ENCODE data around the gene LTBP1. TPM values are rescaled to one million over a fixed set of nuclear protein-coding genes. Genes with fewer than 3 reads are reported as not detected.
A peak's percentile ranks its signal among the peaks of the same experiment; 100 is the strongest.

LTBP1 gene
- total and polyA plus RNA-seq, 4 donors = 107 to 573 (median 545) TPM

DNA sequence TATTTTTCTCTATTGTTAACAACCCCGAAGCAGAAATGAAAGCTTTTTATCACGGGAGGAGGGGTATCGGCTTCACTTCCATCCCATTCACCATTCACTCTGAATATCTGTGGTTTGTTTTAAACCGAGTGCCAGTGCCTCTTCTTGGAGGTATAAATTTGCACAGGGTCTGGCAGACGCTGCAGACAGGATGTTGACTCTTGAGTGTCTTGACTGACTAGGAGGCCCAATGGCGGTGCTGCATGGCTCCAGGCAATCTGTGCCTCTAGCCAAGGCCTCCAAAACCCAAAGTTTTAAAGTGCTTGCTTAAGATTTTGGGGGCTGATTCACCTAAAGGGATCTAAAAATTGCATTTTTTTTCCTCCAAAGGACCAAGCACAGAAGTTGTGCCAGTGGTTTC, 183.8 kb downstream of the LTBP1 start:
- intact Hi-C loops (cut with DNase I) = loop anchor here (2.0 to 10.0 kb wide), 5 partner anchors 20 to 234 kb away; no protein-coding TSS in a partner anchor
- H3K36me3 ChIP-seq (ENCODE audit: control insufficient read depth in 1 of 2, insufficient read depth in 2 of 2, low read length in 1 of 2) = no peaks in the 10 kb centered on the region
- no peaks in the 10 kb centered on the region for H3K9me3 ChIP-seq (ENCODE audit: control insufficient read depth, low read length)
- WGBS, 2 donors = 5 to 11% methylated on average over 6 of the region's 6 CpGs
- peaks cover 15 to 16% of the 10 kb centered on the region in 2 donors for H3K4me1 ChIP-seq (ENCODE audit: control insufficient read depth in 1 of 2, insufficient read depth in 2 of 2, low read length in 2 of 2)
- no peak for ATAC-seq (ENCODE audit: low FRiP score)
- H3K27me3 ChIP-seq (ENCODE audit: control insufficient read depth in 1 of 2, insufficient read depth in 2 of 2, low read length in 1 of 2) = no peaks in the 10 kb centered on the region
- H3K4me3 ChIP-seq (ENCODE audit: low read length in 2 of 2) = peak overlapping the region in 1 of 2 donors; percentile 36
- peak overlapping the region; percentile 16 to 46 for H3K27ac ChIP-seq (ENCODE audit: low read depth in 1 of 2, low read length in 2 of 2)
- DNase-seq = no peak

DNA sequence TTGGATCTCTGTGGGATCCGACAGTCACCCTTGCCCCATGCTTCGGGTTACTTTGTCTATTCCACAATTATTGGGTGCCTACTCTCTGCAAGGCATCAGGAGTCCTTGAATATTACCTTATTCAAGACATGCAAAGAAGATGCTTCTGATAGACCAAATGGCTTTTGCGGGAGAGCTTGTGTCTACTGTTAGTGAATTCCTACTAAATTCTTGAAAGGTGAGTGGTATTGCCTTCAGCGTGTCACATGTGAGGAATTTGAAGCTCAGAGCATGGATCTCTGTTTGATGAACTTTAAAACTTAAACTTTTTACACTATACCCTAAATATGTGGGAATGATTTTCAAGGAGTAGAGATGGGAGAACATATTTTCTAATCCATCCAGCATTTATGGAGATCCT, 184.4 kb downstream of the LTBP1 start:
- H3K36me3 ChIP-seq (ENCODE audit: control insufficient read depth in 1 of 2, insufficient read depth in 2 of 2, low read length in 1 of 2) = no peaks in the 10 kb centered on the region
- intact Hi-C loops (cut with DNase I) = loop anchor here (2.0 to 10.0 kb wide), 5 partner anchors 20 to 234 kb away; no protein-coding TSS in a partner anchor
- ATAC-seq (ENCODE audit: low FRiP score) = no peak
- H3K27me3 ChIP-seq (ENCODE audit: control insufficient read depth in 1 of 2, insufficient read depth in 2 of 2, low read length in 1 of 2) = no peaks in the 10 kb centered on the region
- no peaks in the 10 kb centered on the region for H3K9me3 ChIP-seq (ENCODE audit: control insufficient read depth, low read length)
- H3K27ac ChIP-seq (ENCODE audit: low read depth in 1 of 2, low read length in 2 of 2) = peak overlapping the region; percentile 16 to 46
- no peak for DNase-seq
- no peak overlapping the region for H3K4me3 ChIP-seq (ENCODE audit: low read length in 2 of 2)
- H3K4me1 ChIP-seq (ENCODE audit: control insufficient read depth in 1 of 2, insufficient read depth in 2 of 2, low read length in 2 of 2) = peaks cover 12 to 15% of the 10 kb centered on the region in 2 donors
- 70 to 79% methylated on average over 4 of the region's 4 CpGs for WGBS, 2 donors

DNA sequence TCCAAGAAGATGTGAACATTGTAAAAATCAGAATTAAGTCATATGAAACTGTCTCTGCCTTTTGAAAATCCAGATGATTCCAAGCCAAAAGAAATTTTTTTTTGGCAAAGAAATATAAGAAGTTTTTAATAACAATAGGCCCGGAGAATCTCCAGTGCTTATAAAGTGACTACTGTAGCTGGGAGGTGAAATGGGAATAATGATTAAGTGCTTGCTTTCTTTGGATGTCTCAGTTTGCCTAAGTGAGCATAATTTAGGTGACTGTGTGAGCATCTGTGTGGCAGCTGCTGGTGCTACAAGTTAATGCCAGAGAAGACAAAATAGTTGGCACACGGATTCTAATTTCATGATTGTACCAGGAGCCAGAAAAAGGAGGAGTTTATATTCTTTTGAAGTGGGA, 185.0 kb downstream of the LTBP1 start:
- no peak for ATAC-seq (ENCODE audit: low FRiP score)
- WGBS, 2 donors = 0 to 3% methylated on average over 2 of the region's 2 CpGs
- intact Hi-C loops (cut with DNase I) = loop anchor here (2.0 to 10.0 kb wide), 5 partner anchors 21 to 233 kb away; no protein-coding TSS in a partner anchor
- Histone ChIP-seq H3K36me3 (ENCODE audit: control insufficient read depth in 1 of 2, insufficient read depth in 2 of 2, low read length in 1 of 2) (no peaks in the 10 kb centered on the region), H3K4me1 (ENCODE audit: control insufficient read depth in 1 of 2, insufficient read depth in 2 of 2, low read length in 2 of 2) (peaks cover 12 to 15% of the 10 kb centered on the region in 2 donors), H3K4me3 (ENCODE audit: low read length in 2 of 2) (no peak overlapping the region), H3K27ac (ENCODE audit: low read depth in 1 of 2, low read length in 2 of 2) (peak overlapping the region; percentile 16 to 17), H3K27me3 (ENCODE audit: control insufficient read depth in 1 of 2, insufficient read depth in 2 of 2, low read length in 1 of 2) (no peaks in the 10 kb centered on the region), H3K9me3 (ENCODE audit: control insufficient read depth, low read length) (no peaks in the 10 kb centered on the region)
- no peak for DNase-seq

DNA sequence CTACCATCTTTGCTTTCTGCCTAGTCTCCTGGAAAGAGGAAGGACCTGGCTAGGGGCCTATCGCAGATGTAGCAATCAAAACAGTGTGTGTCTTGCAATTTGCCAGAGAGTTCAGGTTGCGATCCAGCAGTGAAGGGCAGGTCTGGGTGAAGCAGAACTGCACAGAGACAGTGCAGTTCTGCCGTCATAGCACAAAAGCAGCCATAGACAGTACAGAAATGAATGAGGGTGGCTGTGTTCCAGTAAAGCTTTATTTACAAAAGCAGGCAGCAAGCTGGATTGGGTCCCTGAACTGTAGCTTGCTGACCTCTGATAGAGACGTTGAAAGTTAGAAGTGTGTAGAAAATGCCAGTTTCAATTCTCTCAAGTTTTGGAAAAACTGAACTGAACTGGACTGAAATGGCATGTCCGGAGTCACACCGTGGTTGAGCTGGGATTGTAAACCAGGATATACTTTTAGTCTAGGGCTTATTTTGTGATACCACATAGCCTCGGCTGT, 186.8 kb downstream of the LTBP1 start:
- Histone ChIP-seq H3K4me1 (ENCODE audit: control insufficient read depth in 1 of 2, insufficient read depth in 2 of 2, low read length in 2 of 2) (peaks cover 15 to 19% of the 10 kb centered on the region in 2 donors), H3K27me3 (ENCODE audit: control insufficient read depth in 1 of 2, insufficient read depth in 2 of 2, low read length in 1 of 2) (no peaks in the 10 kb centered on the region), H3K27ac (ENCODE audit: low read depth in 1 of 2, low read length in 2 of 2) (peak overlapping the region; percentile 98 to 100), H3K36me3 (ENCODE audit: control insufficient read depth in 1 of 2, insufficient read depth in 2 of 2, low read length in 1 of 2) (no peaks in the 10 kb centered on the region), H3K4me3 (ENCODE audit: low read length in 2 of 2) (peak overlapping the region in 1 of 2 donors; percentile 97), H3K9me3 (ENCODE audit: control insufficient read depth, low read length) (no peaks in the 10 kb centered on the region)
- no peak for DNase-seq
- no peak for ATAC-seq (ENCODE audit: low FRiP score)
- intact Hi-C loops (cut with DNase I) = loop anchor here (5.0 to 10.0 kb wide), 4 partner anchors 61 to 231 kb away; no protein-coding TSS in a partner anchor
- 5 to 7% methylated on average over 7 of the region's 7 CpGs for WGBS, 2 donors

DNA sequence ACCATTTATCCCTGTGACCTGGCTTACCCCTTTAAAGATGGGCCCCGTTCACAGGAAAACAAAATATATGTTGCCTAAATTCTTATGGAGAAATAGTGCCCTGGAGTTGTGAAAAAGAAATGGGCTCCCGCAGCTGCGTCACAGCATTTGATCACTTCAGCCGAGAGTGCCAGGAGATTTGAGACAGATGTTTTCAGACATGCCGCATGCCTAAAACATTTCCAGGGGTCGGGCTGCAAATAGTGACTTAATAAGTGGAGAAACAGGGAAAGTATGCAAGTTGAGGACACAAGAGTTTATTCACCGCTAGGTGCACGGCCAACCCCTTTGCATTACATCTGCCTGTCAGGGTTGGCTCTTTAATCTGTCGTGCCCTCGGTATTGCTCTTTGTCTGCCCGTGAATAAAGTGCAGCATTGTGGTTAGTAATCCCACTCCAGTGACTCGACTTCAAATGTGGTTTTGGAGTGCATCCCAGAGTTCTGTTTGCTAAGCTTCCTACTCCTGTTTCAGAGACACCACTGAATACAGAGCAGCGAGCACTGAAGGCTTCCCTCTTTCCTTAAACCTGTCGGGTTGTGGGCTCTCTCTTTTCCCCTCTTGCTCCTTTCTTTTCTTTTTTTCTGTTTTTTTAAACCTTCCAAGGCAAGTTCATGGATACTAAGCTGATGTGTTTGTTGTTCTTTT, 187.5 kb downstream of the LTBP1 start:
- H3K4me1 ChIP-seq (ENCODE audit: control insufficient read depth in 1 of 2, insufficient read depth in 2 of 2, low read length in 2 of 2) = peaks cover 18 to 19% of the 10 kb centered on the region in 2 donors
- intact Hi-C loops (cut with DNase I) = loop anchor here (2.0 to 10.0 kb wide), 6 partner anchors 23 to 231 kb away; no protein-coding TSS in a partner anchor

DNA sequence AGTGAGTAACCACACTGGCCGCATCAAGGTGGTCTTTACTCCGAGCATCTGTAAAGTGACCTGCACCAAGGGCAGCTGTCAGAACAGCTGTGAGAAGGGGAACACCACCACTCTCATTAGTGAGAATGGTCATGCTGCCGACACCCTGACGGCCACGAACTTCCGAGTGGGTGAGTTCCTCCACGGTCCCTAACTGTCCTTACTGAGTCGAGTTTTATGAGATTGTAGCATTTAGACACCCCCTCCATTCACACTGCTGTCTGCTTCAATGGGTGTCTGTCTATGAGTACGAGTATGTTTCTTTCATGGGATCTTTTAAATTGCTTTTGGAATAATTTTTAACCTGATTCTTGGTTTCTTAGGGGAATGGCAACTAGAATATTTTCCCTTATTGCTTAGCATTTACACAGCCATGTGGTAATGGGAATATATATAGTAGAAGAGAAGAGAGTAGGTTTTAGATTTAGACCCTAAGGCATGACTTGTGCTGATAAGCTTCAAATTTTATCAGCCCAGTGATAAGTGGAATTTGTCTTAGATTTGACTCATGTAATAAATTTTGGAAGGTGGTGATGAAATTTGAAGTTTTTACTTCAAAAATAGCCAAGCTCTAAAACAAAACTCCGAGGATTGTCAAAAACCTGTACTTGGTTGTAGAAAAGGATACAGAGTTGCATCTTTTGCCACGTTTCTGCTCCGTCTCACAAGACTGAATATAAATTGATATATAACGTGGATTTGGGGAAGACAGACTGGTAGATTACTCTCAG, 188.2 kb downstream of the LTBP1 start:
- Histone ChIP-seq H3K9me3 (ENCODE audit: control insufficient read depth, low read length) (no peaks in the 10 kb centered on the region), H3K36me3 (ENCODE audit: control insufficient read depth in 1 of 2, insufficient read depth in 2 of 2, low read length in 1 of 2) (no peaks in the 10 kb centered on the region), H3K4me1 (ENCODE audit: control insufficient read depth in 1 of 2, insufficient read depth in 2 of 2, low read length in 2 of 2) (peaks cover 20 to 24% of the 10 kb centered on the region in 2 donors), H3K27me3 (ENCODE audit: control insufficient read depth in 1 of 2, insufficient read depth in 2 of 2, low read length in 1 of 2) (no peaks in the 10 kb centered on the region), H3K4me3 (ENCODE audit: low read length in 2 of 2) (peak overlapping the region; percentile 91 to 97), H3K27ac (ENCODE audit: low read depth in 1 of 2, low read length in 2 of 2) (peak overlapping the region; percentile 68 to 100)
- WGBS, 2 donors = 4 to 6% methylated on average over 13 of the region's 13 CpGs
- intact Hi-C loops (cut with DNase I) = loop anchor here (2.0 to 10.0 kb wide), 8 partner anchors 22 to 230 kb away; no protein-coding TSS in a partner anchor
- peak; percentile 72 for ATAC-seq (ENCODE audit: low FRiP score)
- no peak for DNase-seq

More for the DNA sequence above, 187.5 kb downstream of the LTBP1 start:
- Histone ChIP-seq H3K27ac (ENCODE audit: low read depth in 1 of 2, low read length in 2 of 2) (peak overlapping the region; percentile 98 to 100), H3K4me3 (ENCODE audit: low read length in 2 of 2) (peak overlapping the region; percentile 91 to 97), H3K27me3 (ENCODE audit: control insufficient read depth in 1 of 2, insufficient read depth in 2 of 2, low read length in 1 of 2) (no peaks in the 10 kb centered on the region), H3K36me3 (ENCODE audit: control insufficient read depth in 1 of 2, insufficient read depth in 2 of 2, low read length in 1 of 2) (no peaks in the 10 kb centered on the region), H3K9me3 (ENCODE audit: control insufficient read depth, low read length) (no peaks in the 10 kb centered on the region)
- DNase-seq (peak; percentile 77 to 84), ATAC-seq (ENCODE audit: low FRiP score) (peak; percentile 78)
- 2 to 4% methylated on average over 14 of the region's 14 CpGs for WGBS, 2 donors

DNA sequence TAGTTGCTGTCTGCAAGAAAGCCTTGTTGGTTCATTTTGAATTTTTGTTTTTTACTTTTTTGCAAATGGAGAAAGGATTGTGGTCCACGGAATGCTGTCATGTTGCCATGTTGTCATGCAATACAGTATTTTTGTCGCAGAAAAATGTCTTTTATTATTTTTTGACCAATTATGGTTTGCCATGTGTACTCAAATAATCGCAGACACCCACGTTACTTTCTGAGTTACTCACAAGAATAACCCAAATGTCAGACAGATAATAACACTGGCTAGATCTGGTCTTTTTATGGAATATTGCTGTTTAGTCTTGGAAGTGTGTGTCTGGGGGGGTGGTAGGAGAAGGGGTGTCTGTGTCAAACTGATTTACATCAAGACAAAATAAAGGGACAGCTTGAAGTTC, 188.9 kb downstream of the LTBP1 start:
- no peak for DNase-seq
- no peaks in the 10 kb centered on the region for H3K9me3 ChIP-seq (ENCODE audit: control insufficient read depth, low read length)
- 1 to 6% methylated on average over 4 of the region's 4 CpGs for WGBS, 2 donors
- H3K4me1 ChIP-seq (ENCODE audit: control insufficient read depth in 1 of 2, insufficient read depth in 2 of 2, low read length in 2 of 2) = peaks cover 17 to 27% of the 10 kb centered on the region in 2 donors
- intact Hi-C loops (cut with DNase I) = loop anchor here (2.0 to 10.0 kb wide), 5 partner anchors 21 to 229 kb away; no protein-coding TSS in a partner anchor
- no peak for ATAC-seq (ENCODE audit: low FRiP score)
- no peaks in the 10 kb centered on the region for H3K27me3 ChIP-seq (ENCODE audit: control insufficient read depth in 1 of 2, insufficient read depth in 2 of 2, low read length in 1 of 2)
- H3K27ac ChIP-seq (ENCODE audit: low read depth in 1 of 2, low read length in 2 of 2) = peak overlapping the region; percentile 68 to 90
- H3K4me3 ChIP-seq (ENCODE audit: low read length in 2 of 2) = peak overlapping the region; percentile 91 to 97
- H3K36me3 ChIP-seq (ENCODE audit: control insufficient read depth in 1 of 2, insufficient read depth in 2 of 2, low read length in 1 of 2) = no peaks in the 10 kb centered on the region

DNA sequence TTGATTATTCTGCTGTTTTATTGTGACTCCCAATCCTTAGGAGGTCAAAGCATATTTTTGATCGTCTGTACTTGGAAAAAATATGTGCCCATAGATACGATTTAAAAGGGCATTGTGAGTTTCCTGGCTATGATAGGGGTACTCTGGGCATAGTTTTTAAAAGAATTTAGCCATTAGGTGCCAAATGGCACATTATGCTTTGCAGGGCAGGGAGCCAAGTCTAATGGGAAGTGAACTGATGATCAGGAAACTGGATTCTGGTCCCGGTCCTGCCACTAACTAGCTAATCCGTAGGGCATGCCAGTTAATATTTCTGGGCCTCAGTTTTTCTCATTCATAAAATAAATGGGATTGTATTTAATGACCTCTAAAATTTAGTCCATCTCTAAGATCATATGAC, 189.3 kb downstream of the LTBP1 start:
- 1 to 7% methylated on average over 4 of the region's 4 CpGs for WGBS, 2 donors
- peak overlapping the region; percentile 91 to 97 for H3K4me3 ChIP-seq (ENCODE audit: low read length in 2 of 2)
- DNase-seq (peak in 1 of 2 donors; percentile 63), ATAC-seq (ENCODE audit: low FRiP score) (no peak)
- H3K27ac ChIP-seq (ENCODE audit: low read depth in 1 of 2, low read length in 2 of 2) = peak overlapping the region; percentile 68 to 90
- no peaks in the 10 kb centered on the region for H3K9me3 ChIP-seq (ENCODE audit: control insufficient read depth, low read length)
- no peaks in the 10 kb centered on the region for H3K27me3 ChIP-seq (ENCODE audit: control insufficient read depth in 1 of 2, insufficient read depth in 2 of 2, low read length in 1 of 2)
- peaks cover 15 to 27% of the 10 kb centered on the region in 2 donors for H3K4me1 ChIP-seq (ENCODE audit: control insufficient read depth in 1 of 2, insufficient read depth in 2 of 2, low read length in 2 of 2)
- intact Hi-C loops (cut with DNase I) = loop anchor here in 1 of 2 donors (5.0 to 10.0 kb wide), 3 partner anchors 34 to 229 kb away; no protein-coding TSS in a partner anchor
- H3K36me3 ChIP-seq (ENCODE audit: control insufficient read depth in 1 of 2, insufficient read depth in 2 of 2, low read length in 1 of 2) = no peaks in the 10 kb centered on the region

Data from aorta (tissue), 5 donors.